ENCODE data around the gene KCNIP4. TPM values are rescaled to one million over a fixed set of nuclear protein-coding genes. Genes with fewer than 3 reads are reported as not detected.

KCNIP4 gene
- total RNA-seq, 4 donors from 2014 or later, result 0.19 TPM; not detected in 3

- Histone ChIP-seq H3K4me3 (no peak overlapping the region), H3K27me3 (no peaks in the 10 kb centered on the region), H3K27ac (no peak overlapping the region), H3K9me3 (no peaks in the 10 kb centered on the region), H3K36me3 (no peaks in the 10 kb centered on the region), H3K4me1 (no peaks in the 10 kb centered on the region)
- DNase-seq, result no peak
- TF ChIP-seq, protein P1, sequence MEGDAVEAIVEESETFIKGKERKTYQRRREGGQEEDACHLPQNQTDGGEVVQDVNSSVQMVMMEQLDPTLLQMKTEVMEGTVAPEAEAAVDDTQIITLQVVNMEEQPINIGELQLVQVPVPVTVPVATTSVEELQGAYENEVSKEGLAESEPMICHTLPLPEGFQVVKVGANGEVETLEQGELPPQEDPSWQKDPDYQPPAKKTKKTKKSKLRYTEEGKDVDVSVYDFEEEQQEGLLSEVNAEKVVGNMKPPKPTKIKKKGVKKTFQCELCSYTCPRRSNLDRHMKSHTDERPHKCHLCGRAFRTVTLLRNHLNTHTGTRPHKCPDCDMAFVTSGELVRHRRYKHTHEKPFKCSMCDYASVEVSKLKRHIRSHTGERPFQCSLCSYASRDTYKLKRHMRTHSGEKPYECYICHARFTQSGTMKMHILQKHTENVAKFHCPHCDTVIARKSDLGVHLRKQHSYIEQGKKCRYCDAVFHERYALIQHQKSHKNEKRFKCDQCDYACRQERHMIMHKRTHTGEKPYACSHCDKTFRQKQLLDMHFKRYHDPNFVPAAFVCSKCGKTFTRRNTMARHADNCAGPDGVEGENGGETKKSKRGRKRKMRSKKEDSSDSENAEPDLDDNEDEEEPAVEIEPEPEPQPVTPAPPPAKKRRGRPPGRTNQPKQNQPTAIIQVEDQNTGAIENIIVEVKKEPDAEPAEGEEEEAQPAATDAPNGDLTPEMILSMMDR (IDR thresholded peaks at IDR 0.05), result no peak
- no peak for TF ChIP-seq POLR2A (IDR thresholded peaks at IDR 0.05)
- intact Hi-C loops (cut with DNase I), result no loop called here
- WGBS, 2 donors, result 69 to 74% methylated on average over 3 of the region's 3 CpGs
These were observed 89.6 kb downstream of the KCNIP4 start for GRCh38 chr4:21858971-21859370.

GRCh38 chr4:21856754-21857153, 91.8 kb downstream of the KCNIP4 start:
- no peaks in the 10 kb centered on the region for H3K27me3 ChIP-seq
- no peak for DNase-seq
- H3K36me3 ChIP-seq, result no peaks in the 10 kb centered on the region
- 43% methylated on average over 1 of the region's 2 CpGs; no CpG with 5 or more reads in 1 of the 2 donors for WGBS, 2 donors
- H3K9me3 ChIP-seq, result no peaks in the 10 kb centered on the region
- no peak for TF ChIP-seq POLR2A (IDR thresholded peaks at IDR 0.05)
- TF ChIP-seq, protein P1 (IDR thresholded peaks at IDR 0.05), result no peak
- no peak overlapping the region for H3K4me3 ChIP-seq
- H3K27ac ChIP-seq, result no peak overlapping the region
- intact Hi-C loops (cut with DNase I), result no loop called here
- no peaks in the 10 kb centered on the region for H3K4me1 ChIP-seq

- no peaks in the 10 kb centered on the region for H3K36me3 ChIP-seq
- no peaks in the 10 kb centered on the region for H3K9me3 ChIP-seq
- DNase-seq, result no peak
- intact Hi-C loops (cut with DNase I), result no loop called here
- no peak overlapping the region for H3K27ac ChIP-seq
- H3K4me3 ChIP-seq, result no peak overlapping the region
- WGBS, 2 donors, result 19 to 65% methylated on average over 3 to 4 of the region's 6 CpGs
- H3K4me1 ChIP-seq, result no peaks in the 10 kb centered on the region
- TF ChIP-seq POLR2A (IDR thresholded peaks at IDR 0.05), result no peak
- TF ChIP-seq, protein P1 (IDR thresholded peaks at IDR 0.05), result no peak
- H3K27me3 ChIP-seq, result no peaks in the 10 kb centered on the region
These were observed 92.3 kb downstream of the KCNIP4 start for GRCh38 chr4:21856301-21856700.

- TF ChIP-seq POLR2A (IDR thresholded peaks at IDR 0.05), result no peak
- TF ChIP-seq, protein P1 (IDR thresholded peaks at IDR 0.05), result no peak
- no peak overlapping the region for H3K4me3 ChIP-seq
- no peaks in the 10 kb centered on the region for H3K36me3 ChIP-seq
- no peak overlapping the region for H3K27ac ChIP-seq
- no peaks in the 10 kb centered on the region for H3K27me3 ChIP-seq
- intact Hi-C loops (cut with DNase I), result no loop called here
- H3K9me3 ChIP-seq, result no peaks in the 10 kb centered on the region
- DNase-seq, result no peak
- H3K4me1 ChIP-seq, result no peaks in the 10 kb centered on the region
- WGBS, 2 donors, result 49 to 69% methylated on average over 3 of the region's 3 CpGs
These were observed 99.5 kb downstream of the KCNIP4 start for GRCh38 chr4:21849077-21849476.

GRCh38 chr4:21848021-21848420, 100.6 kb downstream of the KCNIP4 start:
- DNase-seq, result no peak
- TF ChIP-seq, protein P1 (IDR thresholded peaks at IDR 0.05), result no peak
- no peak for TF ChIP-seq POLR2A (IDR thresholded peaks at IDR 0.05)
- H3K27ac ChIP-seq, result no peak overlapping the region
- intact Hi-C loops (cut with DNase I), result no loop called here
- no peaks in the 10 kb centered on the region for H3K36me3 ChIP-seq
- H3K4me3 ChIP-seq, result no peak overlapping the region
- WGBS, 2 donors, result 60 to 77% methylated on average over 2 of the region's 2 CpGs
- no peaks in the 10 kb centered on the region for H3K27me3 ChIP-seq
- no peaks in the 10 kb centered on the region for H3K9me3 ChIP-seq
- H3K4me1 ChIP-seq, result no peaks in the 10 kb centered on the region
